ENCODE data around the gene FAM170B. TPM values are rescaled to one million over a fixed set of nuclear protein-coding genes. Genes with fewer than 3 reads are reported as not detected.

The FAM170B gene
- total RNA-seq, 2 donors from 2014 or later, result not detected

DNA sequence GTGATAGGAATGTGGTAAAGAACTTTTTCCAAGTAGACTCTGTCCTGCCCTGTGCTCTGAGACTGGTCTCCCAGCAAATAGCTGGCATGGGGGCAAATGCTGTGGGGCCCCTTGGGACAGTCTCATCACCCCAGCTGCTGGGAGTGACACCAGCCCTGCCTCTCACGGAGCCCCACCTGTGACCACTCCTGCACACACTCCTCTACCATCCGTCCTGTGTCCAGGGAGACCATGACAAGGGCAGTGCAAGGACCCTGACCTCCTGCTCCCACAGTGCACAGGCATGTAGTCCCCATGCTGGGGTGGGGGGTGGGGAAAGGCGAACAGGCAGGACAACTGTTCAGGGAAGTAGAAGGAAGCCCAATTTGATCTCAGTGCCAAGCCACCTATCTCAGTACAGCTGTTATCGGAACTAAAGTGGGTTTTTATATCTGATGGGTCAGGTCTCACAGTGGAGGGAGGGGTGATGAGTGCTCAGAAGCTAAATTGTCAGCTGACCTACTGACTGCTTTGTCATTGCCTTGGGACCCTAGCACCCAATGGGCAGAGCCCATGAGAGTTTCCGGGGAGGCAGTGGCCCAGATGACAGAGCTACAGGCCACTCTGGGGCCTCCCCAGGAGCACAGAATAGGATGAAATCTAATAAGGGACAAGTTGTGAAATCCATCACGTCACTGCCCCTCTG is 43.0 kb downstream of the FAM170B start:
- H3K4me3 Mint-ChIP-seq, result no peak overlapping the region
- H3K9me3 ChIP-seq (ENCODE audit: control insufficient read depth, low read length), result peaks cover 17% of the 10 kb centered on the region
- no peaks in the 10 kb centered on the region for H3K27me3 ChIP-seq (ENCODE audit: control insufficient read depth, insufficient read depth, low read length, poor library complexity, severe bottlenecking)
- peak; percentile 28 for DNase-seq
- H3K36me3 Mint-ChIP-seq (ENCODE audit: low read depth), result no peaks in the 10 kb centered on the region
- peaks cover 9% of the 10 kb centered on the region for H3K4me1 Mint-ChIP-seq
- no peak overlapping the region for H3K4me3 ChIP-seq (ENCODE audit: low read length)
- H3K27me3 Mint-ChIP-seq (ENCODE audit: insufficient read depth), result peaks cover 9% of the 10 kb centered on the region
- H3K9me3 Mint-ChIP-seq, result peaks cover 13% of the 10 kb centered on the region
- TF ChIP-seq, protein P1, sequence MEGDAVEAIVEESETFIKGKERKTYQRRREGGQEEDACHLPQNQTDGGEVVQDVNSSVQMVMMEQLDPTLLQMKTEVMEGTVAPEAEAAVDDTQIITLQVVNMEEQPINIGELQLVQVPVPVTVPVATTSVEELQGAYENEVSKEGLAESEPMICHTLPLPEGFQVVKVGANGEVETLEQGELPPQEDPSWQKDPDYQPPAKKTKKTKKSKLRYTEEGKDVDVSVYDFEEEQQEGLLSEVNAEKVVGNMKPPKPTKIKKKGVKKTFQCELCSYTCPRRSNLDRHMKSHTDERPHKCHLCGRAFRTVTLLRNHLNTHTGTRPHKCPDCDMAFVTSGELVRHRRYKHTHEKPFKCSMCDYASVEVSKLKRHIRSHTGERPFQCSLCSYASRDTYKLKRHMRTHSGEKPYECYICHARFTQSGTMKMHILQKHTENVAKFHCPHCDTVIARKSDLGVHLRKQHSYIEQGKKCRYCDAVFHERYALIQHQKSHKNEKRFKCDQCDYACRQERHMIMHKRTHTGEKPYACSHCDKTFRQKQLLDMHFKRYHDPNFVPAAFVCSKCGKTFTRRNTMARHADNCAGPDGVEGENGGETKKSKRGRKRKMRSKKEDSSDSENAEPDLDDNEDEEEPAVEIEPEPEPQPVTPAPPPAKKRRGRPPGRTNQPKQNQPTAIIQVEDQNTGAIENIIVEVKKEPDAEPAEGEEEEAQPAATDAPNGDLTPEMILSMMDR (conservative IDR thresholded peaks at IDR 0.05), result no peak
- 84 to 93% methylated on average over 2 to 6 of the region's 6 CpGs for WGBS, 2 experiments (ENCODE audit: insufficient coverage in 1 of 2, insufficient read length in 1 of 2)
- H3K4me1 ChIP-seq (ENCODE audit: control insufficient read depth, insufficient read depth, low read length), result no peaks in the 10 kb centered on the region
- H3K36me3 ChIP-seq (ENCODE audit: control insufficient read depth, insufficient read depth, low read length), result no peaks in the 10 kb centered on the region
- H3K27ac ChIP-seq (ENCODE audit: low read depth, low read length), result no peak overlapping the region
- H3K27ac Mint-ChIP-seq, result no peak overlapping the region
- no peak overlapping the region for H3K9ac ChIP-seq (ENCODE audit: extremely low read depth, low read length, poor library complexity, severe bottlenecking)

DNA sequence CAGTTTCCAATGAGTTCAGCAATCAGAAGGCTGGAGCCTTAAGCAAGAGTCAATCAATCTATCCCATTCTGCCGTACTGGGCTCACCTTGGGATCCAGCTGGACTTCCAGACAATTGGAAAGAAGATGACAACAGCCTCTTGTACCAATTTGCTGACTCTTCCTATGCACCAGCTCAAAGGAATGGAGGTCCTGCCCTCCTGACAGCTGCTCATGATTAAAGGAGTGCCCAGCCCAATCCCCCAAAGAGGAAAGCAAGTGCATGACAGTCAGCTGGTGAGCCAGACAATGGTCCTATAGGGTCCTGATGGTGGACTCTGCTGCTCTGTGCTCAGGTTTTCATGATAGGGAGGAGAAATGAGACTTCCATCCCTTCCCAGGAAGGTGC is 43.6 kb downstream of the FAM170B start:
- Histone ChIP-seq H3K4me1 (ENCODE audit: control insufficient read depth, insufficient read depth, low read length) (no peaks in the 10 kb centered on the region), H3K36me3 (ENCODE audit: control insufficient read depth, insufficient read depth, low read length) (no peaks in the 10 kb centered on the region), H3K9me3 (ENCODE audit: control insufficient read depth, low read length) (peaks cover 19% of the 10 kb centered on the region), H3K9ac (ENCODE audit: extremely low read depth, low read length, poor library complexity, severe bottlenecking) (no peak overlapping the region), H3K27ac (ENCODE audit: low read depth, low read length) (no peak overlapping the region), H3K27me3 (ENCODE audit: control insufficient read depth, insufficient read depth, low read length, poor library complexity, severe bottlenecking) (no peaks in the 10 kb centered on the region), H3K4me3 (ENCODE audit: low read length) (no peak overlapping the region)
- Mint-ChIP-seq H3K4me1 (peaks cover 9% of the 10 kb centered on the region), H3K27me3 (ENCODE audit: insufficient read depth) (peaks cover 9% of the 10 kb centered on the region), H3K4me3 (no peak overlapping the region), H3K9me3 (peaks cover 13% of the 10 kb centered on the region), H3K36me3 (ENCODE audit: low read depth) (no peaks in the 10 kb centered on the region), H3K27ac (no peak overlapping the region)
- WGBS, 2 experiments (ENCODE audit: insufficient coverage in 1 of 2, insufficient read length in 1 of 2), result 75 to 95% methylated on average over 1 of the region's 1 CpG
- TF ChIP-seq, protein P1 (conservative IDR thresholded peaks at IDR 0.05), result no peak
- DNase-seq, result no peak

DNA sequence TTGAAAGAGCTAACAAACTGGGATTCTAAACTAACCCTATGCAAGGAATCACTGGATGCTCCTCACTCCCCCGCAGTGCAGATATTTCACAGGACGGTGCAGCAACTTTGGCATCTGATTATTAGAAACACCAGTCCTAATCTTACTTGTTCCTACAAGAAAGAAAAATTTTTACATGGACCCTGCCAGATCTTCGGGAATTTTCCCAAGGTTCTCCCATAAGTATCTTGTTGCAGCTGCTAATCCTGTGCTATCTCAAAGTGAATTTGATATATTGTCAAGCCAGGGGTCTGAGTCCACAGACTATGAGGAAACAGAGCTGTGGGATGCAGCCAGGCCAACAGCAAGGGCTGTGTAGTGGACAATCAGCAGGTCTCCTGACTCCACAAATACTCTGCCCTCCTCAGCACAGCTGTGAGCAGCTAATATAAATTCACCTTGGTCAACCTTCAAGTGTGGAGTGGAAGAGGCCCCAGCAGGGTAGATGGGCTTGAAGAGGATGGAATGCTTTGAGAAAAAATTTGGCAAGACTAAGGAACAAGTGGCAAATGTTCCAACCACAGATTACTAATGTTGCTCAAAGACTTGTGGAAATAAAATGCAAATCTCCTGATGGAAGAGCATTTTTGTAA is 44.1 kb downstream of the FAM170B start:
- H3K36me3 Mint-ChIP-seq (ENCODE audit: low read depth), result no peaks in the 10 kb centered on the region
- Histone ChIP-seq H3K4me1 (ENCODE audit: control insufficient read depth, insufficient read depth, low read length) (no peaks in the 10 kb centered on the region), H3K36me3 (ENCODE audit: control insufficient read depth, insufficient read depth, low read length) (no peaks in the 10 kb centered on the region), H3K4me3 (ENCODE audit: low read length) (no peak overlapping the region), H3K9me3 (ENCODE audit: control insufficient read depth, low read length) (peaks cover 19% of the 10 kb centered on the region), H3K9ac (ENCODE audit: extremely low read depth, low read length, poor library complexity, severe bottlenecking) (no peak overlapping the region), H3K27ac (ENCODE audit: low read depth, low read length) (no peak overlapping the region), H3K27me3 (ENCODE audit: control insufficient read depth, insufficient read depth, low read length, poor library complexity, severe bottlenecking) (no peaks in the 10 kb centered on the region)
- DNase-seq, result no peak
- TF ChIP-seq, protein P1 (conservative IDR thresholded peaks at IDR 0.05), result no peak
- H3K4me1 Mint-ChIP-seq, result peaks cover 9% of the 10 kb centered on the region
- H3K9me3 Mint-ChIP-seq, result peaks cover 13% of the 10 kb centered on the region
- no peak overlapping the region for H3K27ac Mint-ChIP-seq
- peaks cover 9% of the 10 kb centered on the region for H3K27me3 Mint-ChIP-seq (ENCODE audit: insufficient read depth)
- 90 to 100% methylated on average over 1 to 3 of the region's 3 CpGs for WGBS, 2 experiments (ENCODE audit: insufficient coverage in 1 of 2, insufficient read length in 1 of 2)
- H3K4me3 Mint-ChIP-seq, result no peak overlapping the region
